ENCODE measurements around the gene CADM1.

DNA sequence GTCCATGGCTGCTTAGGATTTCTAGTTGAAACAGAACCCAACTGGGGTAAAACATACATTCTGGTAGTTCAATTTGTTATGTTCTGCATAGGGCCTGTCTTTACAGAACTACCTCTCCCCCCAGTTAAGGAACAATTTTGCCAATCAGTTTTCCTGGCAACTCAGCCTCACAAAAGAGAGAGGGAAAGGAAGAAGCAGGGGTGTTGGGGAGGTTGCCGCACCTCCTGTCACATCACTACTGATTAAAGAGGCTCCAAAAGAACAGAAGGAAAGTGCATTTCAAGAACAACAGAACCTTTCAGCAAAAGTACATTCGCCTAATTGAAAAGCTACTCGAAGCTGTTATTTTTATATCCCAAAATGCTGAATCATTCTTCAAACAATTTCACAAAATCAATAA is 217.6 kb downstream of the CADM1 start:
- TF ChIP-seq, protein P1, sequence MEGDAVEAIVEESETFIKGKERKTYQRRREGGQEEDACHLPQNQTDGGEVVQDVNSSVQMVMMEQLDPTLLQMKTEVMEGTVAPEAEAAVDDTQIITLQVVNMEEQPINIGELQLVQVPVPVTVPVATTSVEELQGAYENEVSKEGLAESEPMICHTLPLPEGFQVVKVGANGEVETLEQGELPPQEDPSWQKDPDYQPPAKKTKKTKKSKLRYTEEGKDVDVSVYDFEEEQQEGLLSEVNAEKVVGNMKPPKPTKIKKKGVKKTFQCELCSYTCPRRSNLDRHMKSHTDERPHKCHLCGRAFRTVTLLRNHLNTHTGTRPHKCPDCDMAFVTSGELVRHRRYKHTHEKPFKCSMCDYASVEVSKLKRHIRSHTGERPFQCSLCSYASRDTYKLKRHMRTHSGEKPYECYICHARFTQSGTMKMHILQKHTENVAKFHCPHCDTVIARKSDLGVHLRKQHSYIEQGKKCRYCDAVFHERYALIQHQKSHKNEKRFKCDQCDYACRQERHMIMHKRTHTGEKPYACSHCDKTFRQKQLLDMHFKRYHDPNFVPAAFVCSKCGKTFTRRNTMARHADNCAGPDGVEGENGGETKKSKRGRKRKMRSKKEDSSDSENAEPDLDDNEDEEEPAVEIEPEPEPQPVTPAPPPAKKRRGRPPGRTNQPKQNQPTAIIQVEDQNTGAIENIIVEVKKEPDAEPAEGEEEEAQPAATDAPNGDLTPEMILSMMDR (conservative IDR thresholded peaks at IDR 0.05; ENCODE audit: low read length), result no peak
- no peak for TF ChIP-seq EZH2phosphoT487 (IDR thresholded peaks at IDR 0.05; ENCODE audit: borderline replicate concordance, low read depth, low read length)
